H1 (cell line): Measurements from ENCODE around the gene INO80C. TPM values are rescaled to one million over a fixed set of nuclear protein-coding genes. Genes with fewer than 3 reads are reported as not detected.

Source experiments
- CBX8 ChIP-seq: fragments of 300-800, 300-1000 bp; sonication (generic); IDR thresholded peaks from 2 replicates; pipeline ENCODE4 v1.7.1; 2016; ENCODE audit warnings: low read depth, low read length, borderline replicate concordance
- KDM4A ChIP-seq: IDR thresholded peaks from one replicate; pipeline ENCODE4 v1.7.1; 2012; ENCODE audit warnings: low read depth, mild to moderate bottlenecking, moderate library complexity, low read length, inconsistent platforms; ENCODE audit not compliant: severe bottlenecking
- NRF1 ChIP-seq: IDR thresholded peaks from 2 replicates; pipeline ENCODE4 v1.6.1; 2011; ENCODE audit warnings: mild to moderate bottlenecking, low read depth, low read length, improper control_type of control experiment
- POU5F1 ChIP-seq: IDR thresholded peaks from 2 replicates; pipeline ENCODE4 v1.6.1; 2011; ENCODE audit warnings: low read depth, mild to moderate bottlenecking, low read length, moderate library complexity
- RFX5 ChIP-seq: IDR thresholded peaks from 2 replicates; pipeline ENCODE4 v1.6.1; 2011; ENCODE audit warnings: low read depth, low read length, improper control_type of control experiment, borderline replicate concordance
- SIRT6 ChIP-seq: IDR thresholded peaks from one replicate; pipeline ENCODE4 v1.7.1; 2012; ENCODE audit warnings: low read length, inconsistent platforms
- SRF ChIP-seq: IDR thresholded peaks from 2 replicates; pipeline ENCODE4 v1.6.1; 2011; ENCODE audit warnings: mild to moderate bottlenecking, low read depth, low read length, moderate library complexity
- TCF12 ChIP-seq: IDR thresholded peaks from 2 replicates; pipeline ENCODE4 v1.6.1; 2011; ENCODE audit warnings: low read depth, mild to moderate bottlenecking, low read length
- ZNF274 ChIP-seq: IDR thresholded peaks from 2 replicates; pipeline ENCODE4 v1.7.0; 2012; ENCODE audit warnings: low read length, borderline replicate concordance; ENCODE audit errors: extremely low read depth
- polyA plus RNA-seq, 7 experiments: library from polyadenylated mRNA; depleted of rRNA in 3 of 7; stranded (reverse) in 5 of 7; unstranded in 2 of 7; fragments of >200 nt in 5 of 7; fragments of 200-250 nt in 2 of 7; gene quantifications; 1 replicate in 5 of 7; 2 replicates in 1 of 7; 4 replicates in 1 of 7; pipeline versions ENCODE4 v1.2.1 to v1.2.3, GENCODE V29; 2011 to 2013; ENCODE audit warnings: missing spikeins in 2 of 7, mixed read lengths in 2 of 7
- total RNA-seq: library from RNA; stranded (reverse); fragmentation: NEBNext Ultra II Directional; extraction: Animal tissue kit (Norgen Biotek cat#: 25700); gene quantifications from 2 replicates; pipeline ENCODE4 v1.2.1, GENCODE V29; 2021
- TF ChIP-seq, protein P1 (sequence below): IDR thresholded peaks from 2 replicates; pipeline ENCODE4 v1.6.1; 2011; ENCODE audit warnings: low read length, improper control_type of control experiment
- TF ChIP-seq, protein P2 (sequence below): IDR thresholded peaks from 2 replicates; pipeline ENCODE4 v1.6.1; 2012; ENCODE audit warnings: inconsistent platforms
- TF ChIP-seq, protein P3 (sequence below): IDR thresholded peaks from 2 replicates; pipeline ENCODE4 v1.6.1; 2012; ENCODE audit warnings: low read length, inconsistent platforms

Gene INO80C
- total and polyA plus RNA-seq, 2 of the 8 experiments (the other 6 are each of a cell fraction or from before 2014, with no cell fraction given), result 30.1 to 48.9 TPM

- TF ChIP-seq, protein P1, sequence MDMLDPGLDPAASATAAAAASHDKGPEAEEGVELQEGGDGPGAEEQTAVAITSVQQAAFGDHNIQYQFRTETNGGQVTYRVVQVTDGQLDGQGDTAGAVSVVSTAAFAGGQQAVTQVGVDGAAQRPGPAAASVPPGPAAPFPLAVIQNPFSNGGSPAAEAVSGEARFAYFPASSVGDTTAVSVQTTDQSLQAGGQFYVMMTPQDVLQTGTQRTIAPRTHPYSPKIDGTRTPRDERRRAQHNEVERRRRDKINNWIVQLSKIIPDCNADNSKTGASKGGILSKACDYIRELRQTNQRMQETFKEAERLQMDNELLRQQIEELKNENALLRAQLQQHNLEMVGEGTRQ, result no peak; the same call in 1 of the 2 replicates
- peak; percentile 74 for TF ChIP-seq RFX5
- TF ChIP-seq ZNF274, result no peak
- TF ChIP-seq NRF1, result peak; percentile 82
- TF ChIP-seq SRF, result no peak
- TF ChIP-seq TCF12, result 0 out of 2 replicates have a peak, but pooled peaks have one; percentile 66
- TF ChIP-seq SIRT6, result no peak
- no peak for TF ChIP-seq CBX8
- TF ChIP-seq, protein P2, sequence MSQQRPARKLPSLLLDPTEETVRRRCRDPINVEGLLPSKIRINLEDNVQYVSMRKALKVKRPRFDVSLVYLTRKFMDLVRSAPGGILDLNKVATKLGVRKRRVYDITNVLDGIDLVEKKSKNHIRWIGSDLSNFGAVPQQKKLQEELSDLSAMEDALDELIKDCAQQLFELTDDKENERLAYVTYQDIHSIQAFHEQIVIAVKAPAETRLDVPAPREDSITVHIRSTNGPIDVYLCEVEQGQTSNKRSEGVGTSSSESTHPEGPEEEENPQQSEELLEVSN, result peak; percentile 89
- TF ChIP-seq, protein P3, sequence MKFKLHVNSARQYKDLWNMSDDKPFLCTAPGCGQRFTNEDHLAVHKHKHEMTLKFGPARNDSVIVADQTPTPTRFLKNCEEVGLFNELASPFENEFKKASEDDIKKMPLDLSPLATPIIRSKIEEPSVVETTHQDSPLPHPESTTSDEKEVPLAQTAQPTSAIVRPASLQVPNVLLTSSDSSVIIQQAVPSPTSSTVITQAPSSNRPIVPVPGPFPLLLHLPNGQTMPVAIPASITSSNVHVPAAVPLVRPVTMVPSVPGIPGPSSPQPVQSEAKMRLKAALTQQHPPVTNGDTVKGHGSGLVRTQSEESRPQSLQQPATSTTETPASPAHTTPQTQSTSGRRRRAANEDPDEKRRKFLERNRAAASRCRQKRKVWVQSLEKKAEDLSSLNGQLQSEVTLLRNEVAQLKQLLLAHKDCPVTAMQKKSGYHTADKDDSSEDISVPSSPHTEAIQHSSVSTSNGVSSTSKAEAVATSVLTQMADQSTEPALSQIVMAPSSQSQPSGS, result peak; percentile 77; the same call in 1 of the 2 replicates
- 0 out of 2 replicates have a peak, but pooled peaks have one; percentile 44 for TF ChIP-seq POU5F1
- peak; percentile 80 for TF ChIP-seq KDM4A
Observed at GRCh38 chr18:35497370-35498197, at the start of gene INO80C (continued).
